GM18909 (cell line): ENCODE data around the gene ZDHHC3.

Experiments used
- ATAC-seq: cut with Tn5 transposase; IDR thresholded peaks from one replicate; pipeline ENCODE4 v1.9.1; 2021; ENCODE audit warnings: mild to moderate bottlenecking; ENCODE audit not compliant: unreplicated experiment, poor library complexity

Gene ZDHHC3

GRCh38 chr3:44931791-44932190 lies 44.2 kb downstream of the ZDHHC3 start:
- ATAC-seq: no peak

- ATAC-seq: no peak
Measured at GRCh38 chr3:44930911-44931310, 45.1 kb downstream of the ZDHHC3 start.

GRCh38 chr3:44929782-44930181 lies 46.2 kb downstream of the ZDHHC3 start:
- ATAC-seq: no peak

GRCh38 chr3:44927371-44927770 lies 48.6 kb downstream of the ZDHHC3 start:
- no peak for ATAC-seq

GRCh38 chr3:44926921-44927320 lies 49.1 kb downstream of the ZDHHC3 start:
- no peak for ATAC-seq

- ATAC-seq: no peak
Measured at GRCh38 chr3:44926172-44926571, 49.8 kb downstream of the ZDHHC3 start.

GRCh38 chr3:44924457-44925084 lies 51.4 kb downstream of the ZDHHC3 start:
- no peak for ATAC-seq

GRCh38 chr3:44923632-44924456 lies 52.1 kb downstream of the ZDHHC3 start:
- no peak for ATAC-seq

- no peak for ATAC-seq
Measured at GRCh38 chr3:44920081-44920480, 55.9 kb downstream of the ZDHHC3 start.

GRCh38 chr3:44918581-44918980 lies 57.4 kb downstream of the ZDHHC3 start:
- no peak for ATAC-seq

GRCh38 chr3:44918087-44918486 lies 57.9 kb downstream of the ZDHHC3 start:
- no peak for ATAC-seq

GRCh38 chr3:44915702-44916438 lies 60.1 kb downstream of the ZDHHC3 start:
- ATAC-seq: no peak

GRCh38 chr3:44914936-44915335 lies 61.0 kb downstream of the ZDHHC3 start:
- no peak for ATAC-seq

GRCh38 chr3:44913868-44914468 lies 62.0 kb downstream of the ZDHHC3 start:
- ATAC-seq: no peak

- no peak for ATAC-seq
Measured at GRCh38 chr3:44910693-44911092, 65.3 kb downstream of the ZDHHC3 start.

GRCh38 chr3:44909063-44909462 lies 66.9 kb downstream of the ZDHHC3 start:
- no peak for ATAC-seq

- ATAC-seq: no peak
Measured at GRCh38 chr3:44907612-44908011, 68.4 kb downstream of the ZDHHC3 start.

GRCh38 chr3:44906997-44907396 lies 69.0 kb downstream of the ZDHHC3 start:
- no peak for ATAC-seq

GRCh38 chr3:44905446-44906157 lies 70.4 kb downstream of the ZDHHC3 start:
- ATAC-seq: no peak

GRCh38 chr3:44903751-44904150 lies 72.2 kb downstream of the ZDHHC3 start:
- no peak for ATAC-seq
